ENCODE results near the gene ZDHHC22. TPM values are rescaled to one million over a fixed set of nuclear protein-coding genes. Genes with fewer than 3 reads are reported as not detected.
A peak's percentile ranks its signal among the peaks of the same experiment; 100 is the strongest.

ZDHHC22 gene
- total RNA-seq, 4 donors from 2014 or later: not detected

- no peaks in the 10 kb centered on the region for H3K27me3 ChIP-seq
- peak overlapping the region in 2 of 4 donors; percentile 52 to 100 for H3K27ac ChIP-seq
- DNase-seq (ENCODE audit: low spot score in 2 of 2): peak; percentile 74 to 93
- peak; percentile 70 to 83 (median 77) for TF ChIP-seq CTCF (IDR thresholded peaks at IDR 0.05)
- no peak for TF ChIP-seq EP300 (IDR thresholded peaks at IDR 0.05)
- TF ChIP-seq POLR2A (IDR thresholded peaks at IDR 0.05): no peak
- H3K4me1 ChIP-seq: peaks cover 0 to 34% (median 16%) of the 10 kb centered on the region in 4 donors
- peaks cover 0 to 13% (median 0%) of the 10 kb centered on the region in 4 donors for H3K9me3 ChIP-seq
- no peak overlapping the region for H3K4me3 ChIP-seq
- 20 to 21% methylated on average over 8 of the region's 8 CpGs for WGBS, 2 donors
- H3K36me3 ChIP-seq: peaks cover 0 to 5% (median 0%) of the 10 kb centered on the region in 3 donors
These were observed 46.8 kb downstream of the ZDHHC22 start for GRCh38 chr14:77094672-77095284.

- TF ChIP-seq CTCF (IDR thresholded peaks at IDR 0.05) (no peak), POLR2A (IDR thresholded peaks at IDR 0.05) (no peak), EP300 (IDR thresholded peaks at IDR 0.05) (no peak)
- 84 to 92% methylated on average over 3 of the region's 3 CpGs for WGBS, 2 donors
These were observed 48.9 kb downstream of the ZDHHC22 start for GRCh38 chr14:77092676-77093075.

GRCh38 chr14:77091518-77091917 is 50.1 kb downstream of the ZDHHC22 start:
- H3K36me3 ChIP-seq: peaks cover 0 to 5% (median 0%) of the 10 kb centered on the region in 3 donors
- peaks cover 0 to 13% (median 0%) of the 10 kb centered on the region in 4 donors for H3K9me3 ChIP-seq
- no peak for TF ChIP-seq CTCF (IDR thresholded peaks at IDR 0.05)
- TF ChIP-seq POLR2A (IDR thresholded peaks at IDR 0.05): no peak
- TF ChIP-seq EP300 (IDR thresholded peaks at IDR 0.05): no peak
- DNase-seq (ENCODE audit: low spot score in 2 of 2): no peak
- no peaks in the 10 kb centered on the region for H3K27me3 ChIP-seq
- no peak overlapping the region for H3K27ac ChIP-seq
- no peak overlapping the region for H3K4me3 ChIP-seq
- peaks cover 0 to 18% (median 6%) of the 10 kb centered on the region in 4 donors for H3K4me1 ChIP-seq

More at GRCh38 chr14:77092676-77093075, 48.9 kb downstream of the ZDHHC22 start:
- H3K36me3 ChIP-seq: peaks cover 0 to 5% (median 0%) of the 10 kb centered on the region in 3 donors
- H3K4me1 ChIP-seq: peaks cover 0 to 25% (median 11%) of the 10 kb centered on the region in 4 donors
- H3K27ac ChIP-seq: no peak overlapping the region
- no peak overlapping the region for H3K4me3 ChIP-seq
- no peak for DNase-seq (ENCODE audit: low spot score in 2 of 2)
- peaks cover 0 to 13% (median 0%) of the 10 kb centered on the region in 4 donors for H3K9me3 ChIP-seq
- no peaks in the 10 kb centered on the region for H3K27me3 ChIP-seq

- no peaks in the 10 kb centered on the region for H3K27me3 ChIP-seq
- 87 to 94% methylated on average over 2 of the region's 2 CpGs for WGBS, 2 donors
These were observed 52.9 kb downstream of the ZDHHC22 start for GRCh38 chr14:77088645-77089044.

More at GRCh38 chr14:77088645-77089044, 52.9 kb downstream of the ZDHHC22 start:
- no peaks in the 10 kb centered on the region for H3K4me1 ChIP-seq
- H3K36me3 ChIP-seq: peaks cover 0 to 5% (median 0%) of the 10 kb centered on the region in 3 donors
- TF ChIP-seq CTCF (IDR thresholded peaks at IDR 0.05) (no peak), POLR2A (IDR thresholded peaks at IDR 0.05) (no peak), EP300 (IDR thresholded peaks at IDR 0.05) (no peak)
- H3K9me3 ChIP-seq: peaks cover 0 to 13% (median 0%) of the 10 kb centered on the region in 4 donors
- no peak for DNase-seq (ENCODE audit: low spot score in 2 of 2)
- H3K4me3 ChIP-seq: no peak overlapping the region
- no peak overlapping the region for H3K27ac ChIP-seq
